Fibroblast of the aortic adventitia (primary cell): ENCODE results near the gene ZNF93. TPM values are rescaled to one million over a fixed set of nuclear protein-coding genes. Genes with fewer than 3 reads are reported as not detected.
"Not testable (repeated sequence)": the region's sequence is repeated elsewhere in the genome, so short reads cannot be mapped to it uniquely, and the experiment has no call there.

ENCODE experiments used
- DNase-seq: peaks from one replicate; pipeline ENCODE4 v3.0.0-alpha.2; 2010; ENCODE audit warnings: low read depth
- H3K4me3 ChIP-seq: 2 replicates; pipeline ENCODE4 v1.5.1; 2011; ENCODE audit warnings: low read depth, mild to moderate bottlenecking, control low read depth, low read length, moderate library complexity
- CTCF ChIP-seq: IDR thresholded peaks from 2 replicates; pipeline ENCODE4 v1.5.1; 2011; ENCODE audit warnings: mild to moderate bottlenecking, low read length, control low read depth, inconsistent platforms; ENCODE audit not compliant: insufficient read depth
- total RNA-seq: library from RNA; depleted of rRNA; stranded (reverse); fragments of >200 nt; gene quantifications from 2 replicates; pipeline ENCODE4 v1.2.3, GENCODE V29; 2012; ENCODE audit warnings: low replicate concordance

ZNF93 gene
- total RNA-seq, 1 donor = 10.0 TPM

- DNase-seq = no peak
- no peak overlapping the region for H3K4me3 ChIP-seq
- TF ChIP-seq CTCF = no peak
Observed at GRCh38 chr19:19909654-19910053, 8.9 kb downstream of the ZNF93 start.

GRCh38 chr19:19911150-19911549 is 10.4 kb downstream of the ZNF93 start:
- DNase-seq = no peak
- no peak for TF ChIP-seq CTCF
- no peak overlapping the region for H3K4me3 ChIP-seq

GRCh38 chr19:19914596-19914995 is 13.8 kb downstream of the ZNF93 start:
- DNase-seq = no peak
- no peak for TF ChIP-seq CTCF
- no peak overlapping the region for H3K4me3 ChIP-seq

GRCh38 chr19:19930417-19930816 is 29.7 kb downstream of the ZNF93 start:
- peak; percentile 10 for TF ChIP-seq CTCF

GRCh38 chr19:19933432-19934314 is 32.9 kb downstream of the ZNF93 start:
- not testable (repeated sequence) for H3K4me3 ChIP-seq

More at GRCh38 chr19:19930417-19930816, 29.7 kb downstream of the ZNF93 start:
- DNase-seq, H3K4me3 ChIP-seq: not testable (repeated sequence)

GRCh38 chr19:19937403-19937802 is 36.7 kb downstream of the ZNF93 start:
- DNase-seq = no peak
- no peak for TF ChIP-seq CTCF
- no peak overlapping the region for H3K4me3 ChIP-seq

More at GRCh38 chr19:19933432-19934314, 32.9 kb downstream of the ZNF93 start:
- DNase-seq = not testable (repeated sequence)

GRCh38 chr19:19938449-19938848 is 37.7 kb downstream of the ZNF93 start:
- H3K4me3 ChIP-seq = no peak overlapping the region
- DNase-seq = no peak
- TF ChIP-seq CTCF = no peak
